ENCODE results near the gene CIAO2A.

DNA sequence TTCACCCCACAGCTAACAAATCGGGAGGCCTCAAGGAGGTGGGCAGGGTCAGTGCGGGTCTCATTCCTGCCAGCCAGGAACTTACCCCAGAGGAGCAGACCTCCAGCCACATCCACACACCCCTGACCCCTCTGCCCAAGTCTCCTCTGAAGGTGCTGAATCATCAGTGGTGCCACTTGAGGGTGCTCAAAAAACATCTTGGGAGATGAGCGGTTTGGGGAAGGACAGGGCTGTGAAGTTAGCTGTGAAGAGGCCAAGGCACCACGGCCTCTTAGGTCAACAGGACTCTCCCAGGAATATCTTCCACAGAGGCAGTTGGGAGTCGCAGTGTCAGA lies 48.6 kb downstream of the CIAO2A start:
- TF ChIP-seq, protein P1, sequence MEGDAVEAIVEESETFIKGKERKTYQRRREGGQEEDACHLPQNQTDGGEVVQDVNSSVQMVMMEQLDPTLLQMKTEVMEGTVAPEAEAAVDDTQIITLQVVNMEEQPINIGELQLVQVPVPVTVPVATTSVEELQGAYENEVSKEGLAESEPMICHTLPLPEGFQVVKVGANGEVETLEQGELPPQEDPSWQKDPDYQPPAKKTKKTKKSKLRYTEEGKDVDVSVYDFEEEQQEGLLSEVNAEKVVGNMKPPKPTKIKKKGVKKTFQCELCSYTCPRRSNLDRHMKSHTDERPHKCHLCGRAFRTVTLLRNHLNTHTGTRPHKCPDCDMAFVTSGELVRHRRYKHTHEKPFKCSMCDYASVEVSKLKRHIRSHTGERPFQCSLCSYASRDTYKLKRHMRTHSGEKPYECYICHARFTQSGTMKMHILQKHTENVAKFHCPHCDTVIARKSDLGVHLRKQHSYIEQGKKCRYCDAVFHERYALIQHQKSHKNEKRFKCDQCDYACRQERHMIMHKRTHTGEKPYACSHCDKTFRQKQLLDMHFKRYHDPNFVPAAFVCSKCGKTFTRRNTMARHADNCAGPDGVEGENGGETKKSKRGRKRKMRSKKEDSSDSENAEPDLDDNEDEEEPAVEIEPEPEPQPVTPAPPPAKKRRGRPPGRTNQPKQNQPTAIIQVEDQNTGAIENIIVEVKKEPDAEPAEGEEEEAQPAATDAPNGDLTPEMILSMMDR (IDR thresholded peaks at IDR 0.05), result no peak
- no peak for TF ChIP-seq POLR2A (IDR thresholded peaks at IDR 0.05)
